Heart right ventricle (tissue), 16 donors: Measurements from ENCODE around the gene TLCD5. TPM values are rescaled to one million over a fixed set of nuclear protein-coding genes. Genes with fewer than 3 reads are reported as not detected.

Source experiments
- ATAC-seq, 8 donors: fragments of 200-7000 bp; cut with Tn5 transposase; one replicate each; pipeline ENCODE4 v1.9.1; 2020; ENCODE audit warnings: mild to moderate bottlenecking in 8 of 8, moderate library complexity in 8 of 8, moderate number of reproducible peaks in 1 of 8
- DNase-seq, 2 donors: peaks; one replicate each; pipeline ENCODE4 v3.0.0-alpha.2; 2020
- H3K27ac ChIP-seq, 10 donors: fragments of 200-600 bp; sonication (generic) in 2 of 10; one replicate each; pipeline versions ENCODE4 v1.5.0 to v1.8.0; 2020 to 2022; ENCODE audit warnings: mild to moderate bottlenecking in 3 of 10
- H3K27me3 ChIP-seq, 7 donors: fragments of 200-600 bp; one replicate each; pipeline ENCODE4 v1.8.0; 2021 to 2022; ENCODE audit warnings: mild to moderate bottlenecking in 2 of 7
- H3K36me3 ChIP-seq, 9 donors: fragments of 200-600 bp; sonication (generic) in 1 of 9; one replicate each; pipeline versions ENCODE4 v1.5.0 to v1.8.0; 2020 to 2022; ENCODE audit warnings: mild to moderate bottlenecking in 2 of 9
- H3K4me1 ChIP-seq, 9 donors: fragments of 200-600 bp; sonication (generic) in 1 of 9; one replicate each; pipeline versions ENCODE4 v1.5.0 to v1.8.0; 2020 to 2022; ENCODE audit warnings: mild to moderate bottlenecking in 4 of 9
- H3K4me3 ChIP-seq, 10 donors: fragments of 200-600 bp; sonication (generic) in 2 of 10; one replicate each; pipeline versions ENCODE4 v1.5.0 to v1.8.0; 2020 to 2022; ENCODE audit warnings: mild to moderate bottlenecking in 7 of 10, moderate library complexity in 2 of 10
- H3K9me3 ChIP-seq, 11 donors: fragments of 200-600 bp in 10 of 11; sonication (generic) in 2 of 11; one replicate each; pipeline versions ENCODE4 v1.5.0 to v1.8.0; 2013 to 2022; ENCODE audit warnings: mild to moderate bottlenecking in 2 of 11, control low read depth in 1 of 11, moderate library complexity in 1 of 11
- CTCF ChIP-seq, 9 donors: fragments of 200-600 bp; sonication (generic) in 2 of 9; IDR thresholded peaks; one replicate each; pipeline versions ENCODE4 v1.5.0 to v1.8.0; 2021 to 2022; ENCODE audit warnings: antibody characterized with exemption in 9 of 9, mild to moderate bottlenecking in 5 of 9, moderate library complexity in 1 of 9
- WGBS, 2 donors: extraction: QIAGEN DNeasy Blood & Tissue Kit; methylation state at CpG; one replicate each; pipeline ENCODE4 v1.1.7; 2013; ENCODE audit warnings: inconsistent platforms in 1 of 2; 5-methylcytosine and 5-hydroxymethylcytosine counted together
- intact Hi-C, 10 donors: fragments of 100-400 bp; cut with DNase I; formaldehyde crosslinking; loops; one replicate each; pipeline versions ENCODE4 v1.11.1 to v1.14.2; 2022
- polyA plus RNA-seq, 2 donors: library from polyadenylated mRNA; stranded (reverse); fragments of 200-250 nt; gene quantifications; one replicate each; pipeline ENCODE4 v1.2.3, GENCODE V29; 2013
- total RNA-seq, 10 donors: library from RNA; stranded (reverse); fragmentation: NEBNext Ultra II Directional in 3 of 10; extraction: Animal tissue kit (Norgen Biotek cat#: 25700) in 3 of 10; gene quantifications; one replicate each; pipeline versions ENCODE4 v1.2.1 to v1.2.4, GENCODE V29; 2021 to 2023
- donor health status: Arrhythmogenic right ventricular cardiomyopathy.
- donor health status: ischemic (EF 13 %, LVEDD 7.1; RV severe dilation, severe dysfunction).
- donor health status: healthy with polysubstance abuse.
- donor health status: DM: no; HTN: yes; CAD: no.
- donor health status: DM: no; HTN: no; CAD: no.
- donor health status: ischemic (EF 25% LVEDD 6.9; RV normal size, moderate dysfunction).
- donor health status: ischemic (EF 25% LVEDD 5.7; RV mildly dilated, moderate dysfunction).
- donor health status: healthy.
- donor health status: DM: yes; HTN: yes; CAD: no.
- donor health status: Ischemic cardiomyopathy.
- donor health status: ischemic (EF 35%, LVEDD 5.7; RV mildly dilated, moderate dysfunction).
- donor health status: nonischemic (EF 11% LVEDD 7.7; RV severe dilation, severe dysfunction).
- donor health status: DM: yes; HTN: yes; CAD: no.
- donor health status: PGD.
- donor health status: ischemic (EF 29% LVEDD 5.4; RV normal size, mild dysfunction).
- donor health status: nonischemic (EF 23%, LVEDD 6.1; RV moderate dilation, normal function).

TLCD5 gene
- total and polyA plus RNA-seq, 12 donors: 4.1 to 14.5 (median 10.7) TPM

GRCh38 chr11:120357620-120358019, 32.5 kb downstream of the TLCD5 start:
- intact Hi-C loops: no loop called here
- Histone ChIP-seq H3K9me3 (no peaks in the 10 kb centered on the region), H3K27ac (no peak overlapping the region), H3K27me3 (peaks cover 0 to 88% (median 0%) of the 10 kb centered on the region in 7 donors), H3K36me3 (no peaks in the 10 kb centered on the region), H3K4me1 (peaks cover 0 to 98% (median 73%) of the 10 kb centered on the region in 9 donors), H3K4me3 (no peak overlapping the region)
- DNase-seq (no peak), ATAC-seq (no peak)
- 94 to 96% methylated on average over 6 of the region's 6 CpGs for WGBS, 2 donors
- TF ChIP-seq CTCF (IDR thresholded peaks at IDR 0.05): no peak

GRCh38 chr11:120358729-120359128, 33.6 kb downstream of the TLCD5 start:
- no peak for DNase-seq
- Histone ChIP-seq H3K4me1 (peaks cover 0 to 99% (median 65%) of the 10 kb centered on the region in 9 donors), H3K4me3 (no peak overlapping the region), H3K36me3 (no peaks in the 10 kb centered on the region), H3K27ac (no peak overlapping the region), H3K9me3 (no peaks in the 10 kb centered on the region), H3K27me3 (peaks cover 0 to 81% (median 0%) of the 10 kb centered on the region in 7 donors)
- intact Hi-C loops: no loop called here
- WGBS, 2 donors: 89 to 90% methylated on average over 3 of the region's 3 CpGs
- ATAC-seq: peak in 1 of 8 donors; percentile 10
- TF ChIP-seq CTCF (IDR thresholded peaks at IDR 0.05): no peak

GRCh38 chr11:120363436-120363835, 38.3 kb downstream of the TLCD5 start:
- no peak overlapping the region for H3K4me3 ChIP-seq
- peaks cover 0 to 53% (median 0%) of the 10 kb centered on the region in 7 donors for H3K27me3 ChIP-seq
- H3K27ac ChIP-seq: peak overlapping the region in 3 of 10 donors; percentile 31 to 49 (median 39)
- TF ChIP-seq CTCF (IDR thresholded peaks at IDR 0.05): no peak
- H3K36me3 ChIP-seq: no peaks in the 10 kb centered on the region
- no peak for DNase-seq
- H3K4me1 ChIP-seq: peaks cover 0 to 79% (median 38%) of the 10 kb centered on the region in 9 donors
- intact Hi-C loops: no loop called here
- no peak for ATAC-seq
- H3K9me3 ChIP-seq: no peaks in the 10 kb centered on the region

- intact Hi-C loops: no loop called here
These were observed 40.4 kb downstream of the TLCD5 start for GRCh38 chr11:120365512-120365911.

More at GRCh38 chr11:120365512-120365911, 40.4 kb downstream of the TLCD5 start:
- H3K9me3 ChIP-seq: no peaks in the 10 kb centered on the region
- peaks cover 0 to 80% (median 38%) of the 10 kb centered on the region in 9 donors for H3K4me1 ChIP-seq
- H3K27me3 ChIP-seq: peaks cover 0 to 43% (median 0%) of the 10 kb centered on the region in 7 donors
- H3K36me3 ChIP-seq: no peaks in the 10 kb centered on the region
- H3K27ac ChIP-seq: no peak overlapping the region
- H3K4me3 ChIP-seq: no peak overlapping the region
- ATAC-seq (no peak), DNase-seq (no peak)
- no peak for TF ChIP-seq CTCF (IDR thresholded peaks at IDR 0.05)
